Central memory CD8-positive, alpha-beta T cell (primary cell): ENCODE measurements around the gene BRCA1.
A peak's percentile ranks its signal among the peaks of the same experiment; 100 is the strongest.

Experiments
- ATAC-seq: fragments of 150-1000 bp; cut with Tn5 transposase; replicated peaks from 2 replicates; pipeline ENCODE4 v1.10.0; 2022; ENCODE audit warnings: mild to moderate bottlenecking, moderate FRiP score, moderate number of reproducible peaks; ENCODE audit not compliant: poor library complexity, severe bottlenecking; ENCODE audit errors: extremely low read depth
- DNase-seq, 2 donors: peaks; one replicate each; pipeline ENCODE4 v3.0.0; 2021; ENCODE audit warnings: low spot score in 2 of 2
- H3K27ac Mint-ChIP-seq: one replicate; pipeline ENCODE4 v1.8.0; 2022; ENCODE audit warnings: low read depth, mild to moderate bottlenecking, moderate library complexity, mixed read lengths
- H3K27me3 Mint-ChIP-seq: one replicate; pipeline ENCODE4 v1.8.0; 2022; ENCODE audit warnings: mixed read lengths
- H3K36me3 Mint-ChIP-seq: one replicate; pipeline ENCODE4 v1.8.0; 2022; ENCODE audit warnings: mild to moderate bottlenecking, moderate library complexity, mixed read lengths; ENCODE audit not compliant: insufficient read depth
- H3K4me1 Mint-ChIP-seq: one replicate; pipeline ENCODE4 v1.8.0; 2022; ENCODE audit warnings: mixed read lengths
- H3K4me3 Mint-ChIP-seq: one replicate; pipeline ENCODE4 v1.8.0; 2022; ENCODE audit warnings: mild to moderate bottlenecking, moderate library complexity, mixed read lengths
- H3K9me3 Mint-ChIP-seq: one replicate; pipeline ENCODE4 v1.8.0; 2022; ENCODE audit warnings: mixed read lengths

The BRCA1 gene

DNA sequence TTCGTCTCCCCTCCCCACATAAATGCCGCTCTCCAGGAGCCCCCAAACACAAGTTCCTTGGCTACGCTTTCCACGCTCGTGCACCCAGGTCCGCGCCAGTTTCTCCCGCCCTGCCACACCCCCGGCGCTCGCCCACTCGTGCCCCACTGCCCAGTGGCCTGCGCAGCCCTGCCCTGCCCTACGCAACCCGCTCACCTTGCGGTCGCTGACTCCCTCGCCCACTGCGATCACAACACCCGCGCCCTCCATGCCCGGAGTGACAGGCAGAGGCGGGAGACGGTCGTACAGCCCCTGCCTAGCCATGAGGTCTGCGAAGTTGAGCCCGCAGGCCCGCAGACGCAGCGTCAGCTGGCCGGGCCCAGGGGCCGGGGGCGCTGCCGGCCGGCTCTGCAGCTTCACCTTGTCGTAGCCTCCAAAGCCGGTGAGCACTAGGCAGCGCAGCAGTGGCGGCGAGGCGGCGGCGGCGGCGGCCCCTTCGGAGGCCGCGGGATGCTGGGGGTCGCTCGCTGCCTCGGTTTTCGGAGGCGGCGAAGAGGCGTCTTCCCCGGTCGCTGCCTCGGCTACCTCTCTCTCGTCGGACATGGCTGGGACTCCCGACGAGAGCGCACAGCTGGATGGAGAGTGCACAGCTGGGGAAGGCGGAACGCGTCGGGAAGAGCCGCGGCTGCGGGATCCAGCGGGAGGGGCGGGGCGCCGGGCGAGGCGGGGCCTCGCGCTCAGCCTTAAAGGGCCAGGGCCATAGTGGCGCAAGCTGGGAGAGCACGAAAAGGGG is 103.2 kb downstream of the BRCA1 start, which contains the start of gene VAT1:
VAT1 (minus strand) TSS at position 645 of the 772 bp plus-strand sequence; CDS start at position 582, 63 bp downstream.
- Mint-ChIP-seq H3K9me3 (no peaks in the 10 kb centered on the region), H3K27ac (peak within 1 kb of the TSS; percentile 65), H3K4me1 (peaks cover 36% of the 10 kb centered on the region), H3K4me3 (peak within 1 kb of the TSS; percentile 83), H3K27me3 (no peaks in the 10 kb centered on the region), H3K36me3 (peaks cover 17% of the 10 kb centered on the region)
- ATAC-seq (peak; percentile 52), DNase-seq (peak; percentile 19 to 33)

GRCh38 chr17:43020789-43021740 is 104.1 kb downstream of the BRCA1 start:
- H3K4me1 Mint-ChIP-seq: peaks cover 36% of the 10 kb centered on the region
- peak overlapping the region; percentile 65 for H3K27ac Mint-ChIP-seq
- peaks cover 17% of the 10 kb centered on the region for H3K36me3 Mint-ChIP-seq
- ATAC-seq (no peak), DNase-seq (peak in 1 of 2 donors; percentile 16)
- peak overlapping the region; percentile 83 for H3K4me3 Mint-ChIP-seq
- no peaks in the 10 kb centered on the region for H3K9me3 Mint-ChIP-seq
- no peaks in the 10 kb centered on the region for H3K27me3 Mint-ChIP-seq

DNA sequence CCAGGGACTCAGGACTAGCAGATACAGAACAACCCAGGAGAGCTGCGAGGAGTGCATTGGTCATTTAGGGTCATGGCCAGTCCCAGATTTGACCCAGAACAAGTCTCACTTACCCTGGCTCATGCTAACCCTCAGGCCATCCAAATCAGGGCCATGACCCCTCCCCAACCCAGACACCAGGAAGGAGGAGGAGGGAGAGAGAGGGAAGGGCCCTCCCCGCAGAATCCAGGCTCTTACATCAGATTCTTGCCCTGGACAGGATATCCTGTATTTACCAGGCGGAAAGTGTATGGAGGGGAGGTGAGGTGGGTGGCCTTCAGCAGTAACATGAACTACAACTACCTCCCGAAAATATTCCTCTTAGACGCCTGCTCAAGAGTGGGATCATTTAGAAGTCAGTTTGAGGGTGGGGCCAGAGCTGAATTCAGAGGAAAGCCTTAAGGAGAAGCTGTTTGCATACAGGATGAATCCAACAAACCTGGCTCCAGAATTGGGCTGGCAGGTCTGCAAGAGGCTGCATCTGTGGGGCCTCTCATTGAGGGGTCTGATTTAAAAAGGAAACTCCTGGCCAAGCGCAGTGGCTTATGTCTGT is 105.0 kb downstream of the BRCA1 start:
- H3K36me3 Mint-ChIP-seq: peaks cover 20% of the 10 kb centered on the region
- H3K27ac Mint-ChIP-seq: peak overlapping the region; percentile 65
- no peaks in the 10 kb centered on the region for H3K9me3 Mint-ChIP-seq
- H3K4me1 Mint-ChIP-seq: peaks cover 31% of the 10 kb centered on the region
- H3K27me3 Mint-ChIP-seq: no peaks in the 10 kb centered on the region
- peak overlapping the region; percentile 83 for H3K4me3 Mint-ChIP-seq
- DNase-seq: no peak
- ATAC-seq: no peak

- ATAC-seq (no peak), DNase-seq (no peak)
- Mint-ChIP-seq H3K9me3 (no peaks in the 10 kb centered on the region), H3K27me3 (no peaks in the 10 kb centered on the region), H3K4me1 (peaks cover 25% of the 10 kb centered on the region), H3K36me3 (peaks cover 21% of the 10 kb centered on the region), H3K27ac (no peak overlapping the region), H3K4me3 (peak overlapping the region; percentile 83)
These were observed 105.7 kb downstream of the BRCA1 start for GRCh38 chr17:43019418-43019817.

DNA sequence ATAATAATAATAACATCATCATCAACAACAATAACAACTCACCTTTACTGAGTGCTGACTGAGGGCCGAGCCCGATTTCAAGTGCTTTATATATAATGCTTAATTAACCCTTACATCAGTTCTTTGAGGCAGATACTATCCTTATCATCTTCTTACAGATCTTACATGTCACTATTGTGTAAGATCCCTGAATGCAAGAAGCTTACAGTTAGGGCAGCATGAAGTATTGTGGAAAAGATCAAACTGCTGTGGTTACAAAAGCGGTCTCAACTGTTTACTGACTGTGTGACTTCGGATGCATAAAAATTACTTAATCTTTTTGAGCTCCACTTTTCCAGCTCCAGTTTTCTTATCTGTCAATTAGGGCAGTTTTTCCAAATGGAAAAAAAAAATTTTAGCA is 106.2 kb downstream of the BRCA1 start:
- ATAC-seq (no peak), DNase-seq (no peak)
- H3K4me1 Mint-ChIP-seq: peaks cover 21% of the 10 kb centered on the region
- no peaks in the 10 kb centered on the region for H3K27me3 Mint-ChIP-seq
- H3K27ac Mint-ChIP-seq: no peak overlapping the region
- H3K9me3 Mint-ChIP-seq: no peaks in the 10 kb centered on the region
- peaks cover 20% of the 10 kb centered on the region for H3K36me3 Mint-ChIP-seq
- no peak overlapping the region for H3K4me3 Mint-ChIP-seq

DNA sequence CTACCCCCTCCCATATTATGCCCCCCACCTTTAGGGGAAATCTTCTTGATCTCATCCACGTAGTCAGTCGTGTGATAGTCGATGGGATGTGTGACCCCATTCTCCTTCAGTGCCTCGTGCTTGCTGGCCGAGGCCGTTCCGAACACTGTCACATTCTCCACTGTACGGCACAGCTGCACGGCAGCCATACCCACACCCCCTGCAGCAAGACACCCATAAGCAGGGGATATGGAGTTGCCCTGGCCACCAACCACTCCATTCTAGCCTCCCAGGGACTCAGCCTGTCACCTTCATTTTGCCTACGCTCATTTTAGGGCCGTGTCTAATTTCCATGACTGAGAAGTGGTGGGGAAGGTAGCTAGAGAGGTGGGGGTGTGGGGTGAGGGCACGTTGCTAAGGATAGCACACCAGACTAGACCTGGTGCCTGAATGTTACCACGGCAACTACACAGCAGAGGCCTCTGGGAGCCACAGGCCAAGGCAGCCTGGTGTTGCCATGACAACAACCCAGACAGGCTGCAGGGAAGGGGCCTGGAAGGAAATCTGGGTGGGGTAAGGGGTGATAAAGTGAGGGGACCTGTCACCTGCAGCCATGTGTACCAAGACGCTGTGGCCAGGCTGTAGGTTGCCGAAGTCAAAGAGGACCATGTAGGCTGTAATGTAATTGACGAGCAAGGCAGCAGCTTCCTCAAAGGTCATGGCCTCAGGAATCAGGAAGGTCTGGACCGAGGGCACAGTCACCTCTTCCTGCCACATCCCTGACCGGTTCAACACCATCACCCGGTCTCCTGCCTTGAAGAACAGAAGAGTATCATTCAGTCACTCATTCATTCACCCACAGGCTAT is 106.9 kb downstream of the BRCA1 start:
- DNase-seq (no peak), ATAC-seq (no peak)
- H3K4me3 Mint-ChIP-seq: no peak overlapping the region

DNA sequence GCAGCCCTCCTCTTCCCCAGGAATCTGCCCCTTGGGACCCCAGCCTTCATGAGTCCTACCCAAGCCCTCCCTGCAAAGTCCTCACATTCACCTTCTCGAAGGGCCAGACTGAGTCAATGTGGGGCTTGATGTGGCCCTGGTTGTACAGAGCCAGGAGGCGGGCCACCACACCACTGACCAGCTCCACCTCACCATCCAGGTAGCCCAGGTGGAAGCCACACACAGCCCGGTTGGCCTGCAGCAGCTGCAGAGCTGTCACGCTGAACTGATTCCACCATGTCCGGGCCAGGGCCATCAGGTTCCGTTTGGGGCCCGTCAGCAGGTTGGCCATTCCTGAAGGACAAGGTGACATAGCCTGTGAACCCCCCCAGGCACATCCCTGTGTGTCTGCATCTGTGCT is 108.9 kb downstream of the BRCA1 start:
- Mint-ChIP-seq H3K9me3 (no peaks in the 10 kb centered on the region), H3K4me1 (peaks cover 13% of the 10 kb centered on the region), H3K4me3 (no peak overlapping the region), H3K36me3 (peaks cover 20% of the 10 kb centered on the region), H3K27ac (peak overlapping the region; percentile 9), H3K27me3 (no peaks in the 10 kb centered on the region)
- DNase-seq: no peak
- no peak for ATAC-seq

More for the DNA sequence above, 106.9 kb downstream of the BRCA1 start:
- H3K36me3 Mint-ChIP-seq: peaks cover 21% of the 10 kb centered on the region
- no peaks in the 10 kb centered on the region for H3K27me3 Mint-ChIP-seq
- H3K4me1 Mint-ChIP-seq: peaks cover 21% of the 10 kb centered on the region
- H3K27ac Mint-ChIP-seq: no peak overlapping the region
- H3K9me3 Mint-ChIP-seq: no peaks in the 10 kb centered on the region

GRCh38 chr17:43015579-43015978 is 109.6 kb downstream of the BRCA1 start:
- no peaks in the 10 kb centered on the region for H3K9me3 Mint-ChIP-seq
- peaks cover 11% of the 10 kb centered on the region for H3K4me1 Mint-ChIP-seq
- ATAC-seq (no peak), DNase-seq (no peak)
- no peaks in the 10 kb centered on the region for H3K27me3 Mint-ChIP-seq
- no peak overlapping the region for H3K4me3 Mint-ChIP-seq
- H3K27ac Mint-ChIP-seq: peak overlapping the region; percentile 20
- peaks cover 17% of the 10 kb centered on the region for H3K36me3 Mint-ChIP-seq

DNA sequence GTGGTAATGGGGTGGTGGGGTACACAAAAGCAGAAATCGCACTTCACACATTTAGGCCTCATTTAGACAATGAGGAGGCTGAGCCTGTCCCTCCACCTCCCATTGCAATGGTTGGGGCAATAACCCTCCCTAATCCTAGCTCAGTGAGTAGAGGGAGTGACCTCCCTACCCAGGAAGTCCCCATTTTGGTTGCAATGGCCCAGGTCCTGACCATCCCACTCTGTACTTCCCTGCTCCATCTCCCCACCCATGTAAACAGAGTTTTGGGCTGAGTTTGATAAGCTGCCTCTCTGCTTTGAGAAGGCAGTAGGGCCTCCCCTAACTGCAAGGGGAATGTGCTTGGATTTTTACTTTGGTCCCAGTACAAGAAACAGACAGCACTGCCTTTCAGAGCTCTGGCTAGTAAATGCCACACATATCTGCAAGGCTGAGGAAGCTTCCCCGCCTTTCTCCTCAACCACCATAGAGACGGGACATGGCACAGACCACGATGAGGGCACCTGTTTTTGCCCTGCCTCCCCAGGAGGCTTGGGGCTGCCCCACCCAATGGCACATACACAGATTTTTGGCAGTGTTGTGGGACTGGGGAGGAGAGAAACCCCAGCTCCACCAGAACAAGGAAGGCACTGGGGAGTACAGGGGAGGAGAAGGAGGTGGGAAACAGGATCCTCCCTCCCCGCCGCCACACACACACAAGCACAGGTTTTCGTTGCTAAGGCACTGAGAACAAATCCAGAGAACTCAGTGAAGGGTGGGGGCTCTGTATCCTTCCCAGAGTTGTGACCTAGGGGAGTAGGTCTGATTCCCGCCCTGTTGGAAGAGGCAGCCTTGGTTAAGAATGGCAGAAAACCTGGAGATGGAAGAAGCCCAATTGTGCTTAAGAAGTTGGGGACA is 110.3 kb downstream of the BRCA1 start:
- H3K4me3 Mint-ChIP-seq: no peak overlapping the region
- no peak for ATAC-seq
- peaks cover 20% of the 10 kb centered on the region for H3K36me3 Mint-ChIP-seq
- no peaks in the 10 kb centered on the region for H3K9me3 Mint-ChIP-seq
- peaks cover 16% of the 10 kb centered on the region for H3K4me1 Mint-ChIP-seq
- H3K27ac Mint-ChIP-seq: peak overlapping the region; percentile 20
- H3K27me3 Mint-ChIP-seq: no peaks in the 10 kb centered on the region
- DNase-seq: no peak

DNA sequence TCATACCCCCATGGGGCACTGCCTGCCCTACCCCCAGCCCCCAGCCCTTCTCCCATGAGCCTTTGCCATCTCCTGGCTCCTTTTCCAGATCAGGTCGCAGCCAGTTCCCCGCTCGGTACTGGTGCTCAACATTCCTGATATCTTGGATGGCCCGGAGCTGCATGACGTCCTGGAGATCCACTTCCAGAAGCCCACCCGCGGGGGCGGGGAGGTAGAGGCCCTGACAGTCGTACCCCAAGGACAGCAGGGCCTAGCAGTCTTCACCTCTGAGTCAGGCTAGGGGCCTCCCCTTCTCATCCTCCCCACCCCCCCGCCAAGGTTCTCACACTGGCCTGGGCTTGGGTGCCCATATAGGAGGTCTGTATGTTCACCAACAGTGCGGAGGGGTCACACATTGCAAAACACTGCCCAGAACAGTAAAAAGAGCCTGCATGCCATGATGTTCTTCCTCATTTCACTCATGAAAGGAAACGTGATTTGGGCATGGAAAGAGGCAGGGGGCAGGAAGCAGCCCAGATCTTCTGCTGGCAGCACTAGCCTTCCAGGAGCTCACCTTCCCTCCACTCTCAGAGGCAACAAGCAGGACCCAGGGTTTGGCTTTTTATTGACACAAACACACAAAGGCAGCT is 111.0 kb downstream of the BRCA1 start:
- H3K36me3 Mint-ChIP-seq: peaks cover 18% of the 10 kb centered on the region
- no peak overlapping the region for H3K4me3 Mint-ChIP-seq
- H3K4me1 Mint-ChIP-seq: peaks cover 9% of the 10 kb centered on the region
- ATAC-seq (no peak), DNase-seq (no peak)
- H3K27me3 Mint-ChIP-seq: no peaks in the 10 kb centered on the region
- no peaks in the 10 kb centered on the region for H3K9me3 Mint-ChIP-seq
- H3K27ac Mint-ChIP-seq: no peak overlapping the region

DNA sequence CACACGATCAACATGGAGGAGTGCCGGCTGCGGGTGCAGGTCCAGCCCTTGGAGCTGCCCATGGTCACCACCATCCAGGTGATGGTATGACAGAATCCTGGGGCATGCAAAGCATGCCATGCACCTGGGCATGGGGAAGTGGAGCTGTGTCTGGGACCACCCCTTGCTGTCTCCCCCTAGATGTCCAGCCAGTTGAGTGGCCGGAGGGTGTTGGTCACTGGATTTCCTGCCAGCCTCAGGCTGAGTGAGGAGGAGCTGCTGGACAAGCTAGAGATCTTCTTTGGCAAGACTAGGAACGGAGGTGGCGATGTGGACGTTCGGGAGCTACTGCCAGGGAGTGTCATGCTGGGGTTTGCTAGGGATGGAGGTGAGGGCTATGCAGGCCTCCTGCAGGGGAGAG is 111.9 kb downstream of the BRCA1 start:
- Mint-ChIP-seq H3K9me3 (no peaks in the 10 kb centered on the region), H3K4me1 (peaks cover 9% of the 10 kb centered on the region), H3K36me3 (peaks cover 16% of the 10 kb centered on the region), H3K27ac (no peak overlapping the region), H3K4me3 (no peak overlapping the region), H3K27me3 (no peaks in the 10 kb centered on the region)
- no peak for DNase-seq
- ATAC-seq: no peak
